Lower leg skin (tissue), 3 donors: Measurements from ENCODE around the gene FARP1.

Experiments used
- CTCF ChIP-seq, 3 donors: fragments of 450-650 bp; IDR thresholded peaks; one replicate each; pipeline ENCODE4 v1.5.1; 2016; ENCODE audit warnings: antibody characterized with exemption in 3 of 3, mild to moderate bottlenecking in 3 of 3, moderate library complexity in 2 of 3
- POLR2A ChIP-seq, 2 donors: fragments of 450-650 bp; IDR thresholded peaks; one replicate each; pipeline ENCODE4 v1.6.1; 2016 to 2017; ENCODE audit warnings: antibody characterized with exemption in 2 of 2, mild to moderate bottlenecking in 1 of 2, moderate library complexity in 1 of 2

DNA sequence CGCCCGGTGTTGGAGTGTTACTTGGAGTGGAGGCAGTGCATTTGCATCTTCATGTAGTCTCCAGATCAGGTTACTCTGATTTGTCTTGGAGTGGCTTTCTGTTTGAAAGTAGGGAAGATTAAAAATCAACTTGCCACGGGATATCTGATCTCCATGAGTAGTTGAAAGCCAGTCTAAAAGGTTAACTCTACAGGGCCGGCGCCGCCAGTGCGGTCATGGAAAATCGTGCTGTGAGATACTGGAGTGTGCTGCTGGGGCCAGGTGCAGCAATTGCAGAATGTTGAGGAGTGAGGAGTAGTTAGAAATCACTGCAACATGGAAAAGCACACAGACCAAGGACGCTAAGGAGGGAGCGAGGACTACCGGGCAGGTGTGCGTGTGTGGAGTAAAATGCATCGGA is 259.0 kb downstream of the FARP1 start:
- TF ChIP-seq CTCF (IDR thresholded peaks at IDR 0.05): no peak
- no peak for TF ChIP-seq POLR2A (IDR thresholded peaks at IDR 0.05)
